Glutamatergic neuron (in vitro differentiated cells): ENCODE results near the gene DYNC1I2. TPM values are rescaled to one million over a fixed set of nuclear protein-coding genes. Genes with fewer than 3 reads are reported as not detected.
A peak's percentile ranks its signal among the peaks of the same experiment; 100 is the strongest.

Source experiments
- DNase-seq: peaks from one replicate; pipeline ENCODE4 v3.0.0; 2022
- H3K27ac Mint-ChIP-seq: one replicate; pipeline ENCODE4 v1.8.0; 2020; ENCODE audit warnings: mild to moderate bottlenecking, mixed read lengths, inconsistent platforms; ENCODE audit not compliant: unreplicated experiment
- H3K27me3 Mint-ChIP-seq: one replicate; pipeline ENCODE4 v1.8.0; 2020; ENCODE audit warnings: mild to moderate bottlenecking, moderate library complexity, mixed read lengths, inconsistent platforms; ENCODE audit not compliant: unreplicated experiment
- H3K36me3 Mint-ChIP-seq: one replicate; pipeline ENCODE4 v1.8.0; 2020; ENCODE audit warnings: mild to moderate bottlenecking, mixed read lengths, inconsistent platforms; ENCODE audit not compliant: unreplicated experiment
- H3K4me1 Mint-ChIP-seq: one replicate; pipeline ENCODE4 v1.8.0; 2020; ENCODE audit warnings: mild to moderate bottlenecking, low read depth, mixed read lengths, inconsistent platforms; ENCODE audit not compliant: unreplicated experiment
- H3K4me3 Mint-ChIP-seq: one replicate; pipeline ENCODE4 v1.8.0; 2020; ENCODE audit warnings: mild to moderate bottlenecking, mixed read lengths, inconsistent platforms; ENCODE audit not compliant: unreplicated experiment
- H3K9me3 Mint-ChIP-seq: one replicate; pipeline ENCODE4 v1.8.0; 2020; ENCODE audit warnings: mild to moderate bottlenecking, moderate library complexity, mixed read lengths, inconsistent platforms; ENCODE audit not compliant: unreplicated experiment
- long read RNA-seq: library from polyadenylated mRNA; unstranded; transcript quantifications from one replicate; pipeline ENCODE4 v2.0.0, GENCODE V29; 2020; ENCODE audit not compliant: unreplicated experiment
- total RNA-seq: library from RNA; stranded (reverse); fragmentation: NEBNext Ultra II Directional; extraction: Animal tissue kit (Norgen Biotek cat#: 25700); gene quantifications from one replicate; pipeline ENCODE4 v1.2.1, GENCODE V29; 2021; ENCODE audit not compliant: unreplicated experiment
- TF ChIP-seq, protein P1 (sequence below): fragments of 200-600 bp; sonication (generic); IDR thresholded peaks from one replicate; pipeline ENCODE4 v1.5.0; 2021; ENCODE audit not compliant: partially characterized antibody, unreplicated experiment

DYNC1I2 gene
- 363 TPM for total RNA-seq
- long read RNA-seq, transcript DYNC1I2-204 (17 exons, 2,196 nt): major isoform, 34 of 78 reads
- long read RNA-seq, partial matches to known transcripts: 13 of 78 reads
- long read RNA-seq, other reads (novel, unspliced or antisense): 29 of 78 reads

DNA sequence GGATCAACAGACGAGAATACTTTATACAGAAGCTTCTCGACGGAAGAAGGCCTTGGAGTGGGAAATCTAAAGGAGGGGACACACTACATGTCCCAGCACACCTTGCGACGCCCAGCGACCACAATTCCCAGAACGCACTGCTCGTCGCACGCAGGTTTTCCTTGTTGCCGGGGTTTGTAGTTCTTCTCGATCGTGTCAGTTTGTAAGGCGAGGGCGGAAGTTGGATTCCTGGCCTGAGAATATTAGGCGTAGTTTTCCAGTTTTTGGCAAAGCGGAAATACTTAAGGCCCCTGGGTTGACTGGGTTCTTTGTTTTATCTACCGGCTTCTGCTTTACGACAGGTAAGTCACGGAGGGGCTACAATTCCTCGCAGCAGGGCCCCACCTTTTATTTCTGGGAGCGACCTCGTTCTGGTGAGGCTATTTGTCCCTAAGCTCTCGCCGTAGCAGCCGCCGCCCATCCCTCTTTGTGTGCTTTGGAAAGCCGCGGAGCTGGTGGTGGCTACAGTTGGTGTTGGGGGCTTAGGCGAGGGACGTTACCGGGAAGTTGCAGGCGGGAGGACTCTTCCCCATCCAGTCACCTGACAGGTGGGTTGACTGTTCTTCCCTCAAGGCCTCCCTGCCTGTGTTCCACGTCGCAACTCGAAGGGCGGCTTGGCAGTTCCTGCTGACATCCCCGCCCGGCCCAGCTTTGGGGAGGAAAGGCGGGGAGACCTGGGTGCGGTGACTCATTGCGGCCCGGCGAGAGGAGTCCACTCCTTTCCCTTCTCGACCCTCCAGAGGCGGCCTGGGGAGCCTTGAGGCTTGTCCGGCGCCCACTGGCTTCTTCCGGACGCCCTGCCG, at the start of gene DYNC1I2:
TSS of gene DYNC1I2 (plus strand) at position 183 of the 842 bp plus-strand sequence. CDS start 2,687 bp downstream, outside the sequence.
- Mint-ChIP-seq H3K9me3 (peaks cover 7% of the 10 kb centered on the region), H3K27ac (peak within 1 kb of the TSS; percentile 98), H3K36me3 (no peaks in the 10 kb centered on the region), H3K4me1 (peaks cover 3% of the 10 kb centered on the region), H3K27me3 (peaks cover 5% of the 10 kb centered on the region), H3K4me3 (peak within 1 kb of the TSS; percentile 95)
- DNase-seq: peak; percentile 84
- TF ChIP-seq, protein P1, sequence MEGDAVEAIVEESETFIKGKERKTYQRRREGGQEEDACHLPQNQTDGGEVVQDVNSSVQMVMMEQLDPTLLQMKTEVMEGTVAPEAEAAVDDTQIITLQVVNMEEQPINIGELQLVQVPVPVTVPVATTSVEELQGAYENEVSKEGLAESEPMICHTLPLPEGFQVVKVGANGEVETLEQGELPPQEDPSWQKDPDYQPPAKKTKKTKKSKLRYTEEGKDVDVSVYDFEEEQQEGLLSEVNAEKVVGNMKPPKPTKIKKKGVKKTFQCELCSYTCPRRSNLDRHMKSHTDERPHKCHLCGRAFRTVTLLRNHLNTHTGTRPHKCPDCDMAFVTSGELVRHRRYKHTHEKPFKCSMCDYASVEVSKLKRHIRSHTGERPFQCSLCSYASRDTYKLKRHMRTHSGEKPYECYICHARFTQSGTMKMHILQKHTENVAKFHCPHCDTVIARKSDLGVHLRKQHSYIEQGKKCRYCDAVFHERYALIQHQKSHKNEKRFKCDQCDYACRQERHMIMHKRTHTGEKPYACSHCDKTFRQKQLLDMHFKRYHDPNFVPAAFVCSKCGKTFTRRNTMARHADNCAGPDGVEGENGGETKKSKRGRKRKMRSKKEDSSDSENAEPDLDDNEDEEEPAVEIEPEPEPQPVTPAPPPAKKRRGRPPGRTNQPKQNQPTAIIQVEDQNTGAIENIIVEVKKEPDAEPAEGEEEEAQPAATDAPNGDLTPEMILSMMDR: no peak

DNA sequence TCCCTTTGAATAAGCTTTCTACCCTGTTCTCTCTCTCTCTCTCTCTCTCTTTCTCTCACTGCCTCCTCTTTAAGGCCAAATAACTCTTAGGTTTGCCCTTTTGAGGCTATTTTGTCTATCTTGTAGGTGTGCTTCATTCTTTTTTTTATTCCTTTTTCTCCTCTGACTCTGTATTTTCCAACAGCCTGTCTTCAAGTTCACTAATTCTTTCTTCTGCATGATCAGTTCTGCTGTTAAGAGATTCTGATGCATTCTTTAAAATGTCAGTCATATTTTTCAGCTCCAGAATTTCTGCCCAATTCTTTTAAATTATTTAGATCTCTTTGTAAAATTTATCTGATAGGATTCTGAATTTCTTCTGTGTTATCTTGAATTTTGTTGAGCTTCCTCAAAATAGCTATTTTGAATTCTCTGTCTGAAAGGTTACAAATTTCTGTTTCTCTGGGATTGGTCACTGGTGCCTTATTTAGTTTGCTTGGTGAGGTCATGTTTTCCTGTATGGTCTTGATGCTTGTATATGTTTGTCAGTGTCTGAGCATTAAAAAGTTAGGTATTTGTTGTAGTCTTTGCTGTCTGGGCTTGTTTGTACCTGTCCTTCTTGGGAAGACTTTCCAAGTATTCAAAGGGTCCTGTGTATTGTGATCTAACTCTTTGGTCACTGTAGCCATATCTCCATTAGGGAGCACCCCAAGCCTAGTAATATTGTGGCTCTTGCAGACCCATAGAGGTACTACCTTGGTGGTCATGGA, 35.4 kb upstream of the DYNC1I2 start:
- Mint-ChIP-seq H3K4me3 (no peak overlapping the region), H3K27me3 (peaks cover 2% of the 10 kb centered on the region), H3K9me3 (peaks cover 2% of the 10 kb centered on the region), H3K36me3 (peaks cover 6% of the 10 kb centered on the region), H3K27ac (no peak overlapping the region), H3K4me1 (no peaks in the 10 kb centered on the region)
- no peak for DNase-seq
- TF ChIP-seq, protein P1: no peak

DNA sequence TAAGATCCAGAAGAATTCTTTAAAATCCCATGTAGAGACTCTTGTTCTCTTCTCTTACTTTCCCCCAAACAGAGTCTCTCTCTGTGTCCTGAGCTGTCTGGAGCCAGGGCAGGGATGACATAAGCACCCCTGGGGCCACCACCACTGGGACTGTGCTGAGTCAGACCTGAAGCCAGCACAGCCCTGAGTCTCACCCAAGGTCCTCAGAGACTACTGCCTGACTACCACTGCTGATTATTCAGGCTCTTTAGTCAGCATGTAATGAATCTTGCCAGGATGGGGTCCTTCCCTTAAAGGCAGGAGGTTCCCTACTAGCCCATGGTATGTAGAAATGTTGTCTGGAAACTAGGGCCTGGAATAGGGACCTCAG, 34.9 kb upstream of the DYNC1I2 start:
- TF ChIP-seq, protein P1: no peak
- no peaks in the 10 kb centered on the region for H3K4me1 Mint-ChIP-seq
- H3K27me3 Mint-ChIP-seq: peaks cover 2% of the 10 kb centered on the region
- H3K27ac Mint-ChIP-seq: no peak overlapping the region
- no peak for DNase-seq
- H3K9me3 Mint-ChIP-seq: peaks cover 2% of the 10 kb centered on the region
- peaks cover 6% of the 10 kb centered on the region for H3K36me3 Mint-ChIP-seq
- no peak overlapping the region for H3K4me3 Mint-ChIP-seq

GRCh38 chr2:171655586-171655985, 31.7 kb upstream of the DYNC1I2 start:
- no peaks in the 10 kb centered on the region for H3K4me1 Mint-ChIP-seq
- TF ChIP-seq, protein P1: no peak
- no peak for DNase-seq
- H3K27me3 Mint-ChIP-seq: no peaks in the 10 kb centered on the region
- peaks cover 2% of the 10 kb centered on the region for H3K9me3 Mint-ChIP-seq
- H3K27ac Mint-ChIP-seq: no peak overlapping the region
- H3K36me3 Mint-ChIP-seq: peaks cover 6% of the 10 kb centered on the region
- no peak overlapping the region for H3K4me3 Mint-ChIP-seq

DNA sequence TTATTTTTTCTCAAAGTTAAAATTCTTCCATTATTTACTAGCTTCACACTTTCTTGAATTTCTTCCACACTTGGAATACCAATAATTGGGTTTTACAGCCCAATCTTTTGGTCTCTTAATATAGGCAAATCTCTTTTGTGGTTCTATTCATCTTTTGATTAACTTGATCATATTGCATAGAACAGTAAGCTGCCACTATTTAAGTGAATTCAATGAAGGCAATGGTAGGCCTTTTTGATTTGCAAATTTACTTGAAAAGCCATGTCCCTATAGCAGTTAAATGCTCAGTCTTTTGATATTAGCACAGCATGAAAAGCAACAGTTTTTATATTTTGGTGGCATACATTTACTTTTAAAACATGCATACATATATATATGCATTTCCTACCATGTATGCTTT, 20.2 kb upstream of the DYNC1I2 start:
- no peaks in the 10 kb centered on the region for H3K27me3 Mint-ChIP-seq
- H3K4me1 Mint-ChIP-seq: no peaks in the 10 kb centered on the region
- no peak overlapping the region for H3K4me3 Mint-ChIP-seq
- no peak overlapping the region for H3K27ac Mint-ChIP-seq
- no peaks in the 10 kb centered on the region for H3K36me3 Mint-ChIP-seq
- no peaks in the 10 kb centered on the region for H3K9me3 Mint-ChIP-seq
- TF ChIP-seq, protein P1: no peak
- no peak for DNase-seq
